ENCODE measurements around the gene IL27RA.

The IL27RA gene

DNA sequence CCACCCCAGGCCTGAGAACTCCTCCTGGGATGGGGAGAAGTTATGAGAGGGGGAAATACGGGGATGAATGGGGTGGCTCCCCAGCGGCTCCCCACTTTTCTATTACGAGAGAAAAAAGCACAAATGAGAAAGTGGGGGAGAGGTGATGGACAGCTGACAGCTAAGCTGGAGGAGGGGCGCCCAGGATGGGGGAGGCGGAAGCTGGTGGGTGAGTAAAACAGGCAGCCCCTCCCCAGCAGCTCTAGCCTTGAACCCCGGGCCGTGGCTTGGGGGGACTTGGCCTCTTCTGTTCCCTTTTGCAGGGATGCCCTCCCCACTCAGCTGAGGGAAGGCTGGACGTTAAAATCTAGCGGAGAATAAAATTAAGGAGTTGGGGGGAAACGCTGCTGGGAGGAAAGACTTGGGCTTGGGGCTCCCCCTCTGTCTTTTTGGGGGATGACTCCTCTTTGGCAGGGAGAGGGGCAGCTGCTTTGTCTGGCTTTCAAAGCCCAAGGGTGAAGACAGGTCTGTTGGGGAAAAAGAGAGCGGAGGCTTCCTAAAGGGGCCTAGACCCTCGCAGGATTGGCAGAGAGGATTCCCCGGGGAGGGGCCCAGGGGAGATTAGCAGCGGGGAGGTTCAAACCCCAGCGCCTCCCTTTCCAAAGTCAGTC is 60.4 kb downstream of the IL27RA start:
- Histone ChIP-seq H3K4me3 (ENCODE audit: low read depth in 1 of 2, low read length in 2 of 2) (peak overlapping the region; percentile 64 to 74), H3K9ac (ENCODE audit: low read depth, low read length) (peak overlapping the region; percentile 94), H3K36me3 (ENCODE audit: insufficient read depth, low read length) (peaks cover 36% of the 10 kb centered on the region), H3K4me1 (ENCODE audit: insufficient read depth, low read length) (peaks cover 29% of the 10 kb centered on the region), H3K79me2 (ENCODE audit: insufficient read depth, low read length) (peaks cover 24% of the 10 kb centered on the region), H4K20me1 (ENCODE audit: insufficient read depth, low read length) (peaks cover 18% of the 10 kb centered on the region), H2AFZ (ENCODE audit: low read depth, low read length) (peak overlapping the region; percentile 77), H3K27ac (ENCODE audit: low read length) (peak overlapping the region; percentile 92), H3K9me3 (ENCODE audit: insufficient read depth, low read length, severe bottlenecking) (peaks cover 9% of the 10 kb centered on the region), H3K4me2 (ENCODE audit: insufficient read depth, low read length) (peak overlapping the region; percentile 81), H3K27me3 (ENCODE audit: insufficient read depth, low read length, poor library complexity) (no peaks in the 10 kb centered on the region)
- peak; percentile 33 for ATAC-seq (ENCODE audit: insufficient read depth, low read depth)
- no peak for TF ChIP-seq EZH2 (IDR thresholded peaks at IDR 0.05; ENCODE audit: borderline replicate concordance, low read depth, low read length, severe bottlenecking)
- TF ChIP-seq CTCF (IDR thresholded peaks at IDR 0.05; ENCODE audit: borderline replicate concordance, extremely low read depth, low read length, poor library complexity, severe bottlenecking) = peak; percentile 28
- DNase-seq = peak; percentile 74

GRCh38 chr19:14093117-14093823 is 61.7 kb downstream of the IL27RA start:
- ATAC-seq (ENCODE audit: insufficient read depth, low read depth) (no peak), DNase-seq (no peak)
- no peak overlapping the region for H3K4me2 ChIP-seq (ENCODE audit: insufficient read depth, low read length)
- no peak overlapping the region for H2AFZ ChIP-seq (ENCODE audit: low read depth, low read length)
- H3K79me2 ChIP-seq (ENCODE audit: insufficient read depth, low read length) = peaks cover 24% of the 10 kb centered on the region
- no peak overlapping the region for H3K9ac ChIP-seq (ENCODE audit: low read depth, low read length)
- peaks cover 26% of the 10 kb centered on the region for H3K4me1 ChIP-seq (ENCODE audit: insufficient read depth, low read length)
- peaks cover 9% of the 10 kb centered on the region for H3K9me3 ChIP-seq (ENCODE audit: insufficient read depth, low read length, severe bottlenecking)
- H3K36me3 ChIP-seq (ENCODE audit: insufficient read depth, low read length) = peaks cover 38% of the 10 kb centered on the region
- peaks cover 15% of the 10 kb centered on the region for H4K20me1 ChIP-seq (ENCODE audit: insufficient read depth, low read length)
- no peak overlapping the region for H3K27ac ChIP-seq (ENCODE audit: low read length)
- no peaks in the 10 kb centered on the region for H3K27me3 ChIP-seq (ENCODE audit: insufficient read depth, low read length, poor library complexity)
- no peak overlapping the region for H3K4me3 ChIP-seq (ENCODE audit: low read depth in 1 of 2, low read length in 2 of 2)
- TF ChIP-seq CTCF (IDR thresholded peaks at IDR 0.05; ENCODE audit: borderline replicate concordance, extremely low read depth, low read length, poor library complexity, severe bottlenecking) = no peak
- no peak for TF ChIP-seq EZH2 (IDR thresholded peaks at IDR 0.05; ENCODE audit: borderline replicate concordance, low read depth, low read length, severe bottlenecking)

GRCh38 chr19:14094854-14095253 is 63.3 kb downstream of the IL27RA start:
- Histone ChIP-seq H3K9ac (ENCODE audit: low read depth, low read length) (no peak overlapping the region), H3K9me3 (ENCODE audit: insufficient read depth, low read length, severe bottlenecking) (peaks cover 9% of the 10 kb centered on the region), H2AFZ (ENCODE audit: low read depth, low read length) (no peak overlapping the region), H3K36me3 (ENCODE audit: insufficient read depth, low read length) (peaks cover 27% of the 10 kb centered on the region), H3K4me3 (ENCODE audit: low read depth in 1 of 2, low read length in 2 of 2) (no peak overlapping the region), H3K4me2 (ENCODE audit: insufficient read depth, low read length) (no peak overlapping the region), H4K20me1 (ENCODE audit: insufficient read depth, low read length) (no peaks in the 10 kb centered on the region), H3K79me2 (ENCODE audit: insufficient read depth, low read length) (peaks cover 8% of the 10 kb centered on the region), H3K4me1 (ENCODE audit: insufficient read depth, low read length) (peaks cover 13% of the 10 kb centered on the region), H3K27ac (ENCODE audit: low read length) (no peak overlapping the region), H3K27me3 (ENCODE audit: insufficient read depth, low read length, poor library complexity) (no peaks in the 10 kb centered on the region)
- ATAC-seq (ENCODE audit: insufficient read depth, low read depth) = no peak
- no peak for DNase-seq
- TF ChIP-seq CTCF (IDR thresholded peaks at IDR 0.05; ENCODE audit: borderline replicate concordance, extremely low read depth, low read length, poor library complexity, severe bottlenecking) (no peak), EZH2 (IDR thresholded peaks at IDR 0.05; ENCODE audit: borderline replicate concordance, low read depth, low read length, severe bottlenecking) (no peak)

Data from DND-41 (cell line).